Right kidney (tissue), 1 donor: ENCODE measurements around the gene GFY.
"Not testable (repeated sequence)": the region's sequence is repeated elsewhere in the genome, so short reads cannot be mapped to it uniquely, and the experiment has no call there.

ENCODE experiments used
- DNase-seq: peaks from one replicate; pipeline ENCODE4 v3.0.0-alpha.2; 2016

The GFY gene

DNA sequence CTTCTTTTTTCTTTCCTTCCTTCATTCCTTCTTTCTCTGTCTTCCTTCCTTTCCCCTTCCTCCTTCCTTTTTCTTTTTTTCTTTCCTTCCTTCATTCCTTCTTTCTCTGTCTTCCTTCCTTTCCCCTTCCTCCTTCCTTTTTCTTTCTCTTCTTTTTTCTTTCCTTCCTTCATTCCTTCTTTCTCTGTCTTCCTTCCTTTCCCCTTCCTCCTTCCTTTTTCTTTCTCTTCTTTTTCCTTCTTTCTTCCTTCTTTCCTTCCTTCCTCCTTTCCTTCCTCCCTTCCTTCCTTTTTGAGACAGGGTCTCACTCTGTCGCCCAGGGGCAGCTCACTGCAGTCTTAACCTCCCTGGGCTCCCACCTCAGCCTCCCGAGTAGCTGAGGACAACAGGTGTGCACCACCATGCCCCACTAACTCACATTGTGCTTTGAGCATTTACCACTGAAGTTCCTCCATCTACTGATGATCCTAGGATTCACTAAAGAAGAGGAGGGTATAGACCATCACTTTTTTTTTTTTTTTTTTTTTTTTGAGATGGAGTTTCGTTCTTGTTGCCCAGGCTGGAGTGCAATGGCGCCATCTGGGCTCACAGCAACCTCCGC is 19.0 kb downstream of the GFY start:
- DNase-seq = not testable (repeated sequence)

DNA sequence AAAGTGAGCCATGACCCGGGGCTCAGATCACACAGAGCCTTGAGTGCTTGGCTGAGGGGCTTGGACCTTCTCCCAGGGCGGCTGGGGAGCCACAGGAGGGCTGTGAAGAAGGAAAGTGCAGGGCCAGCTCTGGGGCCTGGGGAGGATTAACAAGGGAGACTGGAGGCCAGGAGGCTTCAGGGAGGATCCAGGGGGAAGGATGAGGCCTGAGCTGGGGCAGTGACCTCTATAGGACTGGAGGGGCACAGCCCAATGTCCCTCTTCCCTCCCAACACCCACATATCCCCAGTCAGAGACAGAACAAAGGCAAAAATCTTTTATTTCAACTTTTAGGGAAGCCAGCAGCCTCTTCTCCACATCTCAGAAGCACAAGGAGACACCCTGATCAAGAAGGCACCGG is 20.8 kb downstream of the GFY start:
- no peak for DNase-seq

DNA sequence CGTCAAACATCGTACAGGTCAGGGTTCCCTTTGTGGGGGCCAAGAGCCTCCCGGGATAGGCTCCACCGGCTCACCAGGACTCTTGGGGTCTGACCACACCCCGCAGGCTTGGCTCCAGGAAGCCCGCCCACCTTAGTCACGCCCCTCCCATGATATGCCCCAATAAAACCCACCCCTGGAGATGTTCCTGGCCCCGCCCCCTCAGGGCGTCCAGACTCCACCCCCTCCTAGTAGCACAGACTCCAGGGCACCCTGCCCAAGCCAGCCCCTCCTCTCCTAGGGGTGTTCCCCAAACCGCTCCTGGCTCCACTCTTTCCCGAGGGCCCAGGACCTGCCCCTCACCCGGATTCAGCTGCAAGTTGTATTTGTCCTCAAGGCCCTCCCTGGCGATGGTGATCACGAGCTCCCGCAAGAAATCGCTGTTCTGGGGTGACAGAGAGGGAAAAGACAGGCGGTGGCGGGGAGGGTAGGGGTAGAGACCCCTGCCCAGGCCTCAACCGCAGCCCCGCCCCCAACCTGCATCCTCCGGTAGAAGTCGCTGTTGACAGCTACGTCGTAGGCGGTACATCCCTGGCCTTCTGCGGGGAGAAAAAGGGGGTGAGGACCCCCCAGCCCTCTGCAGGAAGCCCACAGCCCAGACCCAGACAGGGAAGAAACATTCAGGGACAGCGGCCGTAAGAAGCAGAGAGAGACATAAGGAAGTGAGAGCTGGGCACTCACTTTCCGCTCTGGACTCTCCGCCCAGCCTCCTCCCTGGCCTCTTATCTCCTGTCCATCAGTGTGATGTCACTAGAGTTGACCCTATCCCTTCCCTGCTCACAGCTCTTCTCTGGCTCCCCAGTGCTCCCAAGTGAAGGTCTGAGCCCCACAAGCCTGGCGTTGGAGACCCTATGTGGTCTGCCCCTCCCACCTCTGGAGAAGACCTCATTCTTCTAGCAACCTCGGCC is 22.6 kb downstream of the GFY start:
- DNase-seq = no peak

DNA sequence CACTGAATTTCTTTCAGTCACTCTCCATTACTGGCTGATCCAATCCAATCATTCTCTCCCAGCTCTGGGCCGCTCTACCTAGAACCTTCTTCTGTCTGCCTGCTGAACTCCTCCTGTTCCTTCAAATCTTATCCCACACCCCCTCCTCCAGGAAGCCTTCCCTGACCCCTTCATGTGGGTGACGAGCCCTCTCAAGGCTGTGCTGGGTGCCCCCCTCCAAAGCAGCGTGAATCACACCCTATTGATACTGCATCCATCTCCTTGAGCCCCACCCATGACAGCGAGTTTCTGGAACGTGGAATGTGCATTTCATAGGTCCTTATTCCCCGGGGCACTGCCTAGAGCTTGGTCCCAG is 23.2 kb downstream of the GFY start:
- DNase-seq = no peak

DNA sequence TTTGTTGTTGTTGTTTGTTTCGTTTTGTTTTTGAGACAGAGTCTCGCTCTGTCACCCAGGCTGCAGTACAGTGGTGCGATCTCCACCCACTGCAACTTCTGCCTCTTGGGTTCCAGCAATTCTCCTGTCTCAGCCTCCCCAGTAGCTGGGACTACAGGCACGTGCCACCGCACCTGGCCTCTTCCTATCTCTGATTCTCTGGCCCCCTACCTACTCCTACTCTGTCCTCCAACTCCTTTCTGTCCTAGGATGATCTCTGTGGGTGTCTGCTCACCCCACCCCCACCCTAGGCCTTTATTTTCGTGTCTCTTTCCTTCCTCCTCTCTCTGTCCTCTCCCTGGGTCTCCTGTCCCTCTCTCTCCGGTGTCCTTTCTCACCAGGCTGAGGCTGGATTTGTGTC is 25.2 kb downstream of the GFY start:
- DNase-seq = no peak

DNA sequence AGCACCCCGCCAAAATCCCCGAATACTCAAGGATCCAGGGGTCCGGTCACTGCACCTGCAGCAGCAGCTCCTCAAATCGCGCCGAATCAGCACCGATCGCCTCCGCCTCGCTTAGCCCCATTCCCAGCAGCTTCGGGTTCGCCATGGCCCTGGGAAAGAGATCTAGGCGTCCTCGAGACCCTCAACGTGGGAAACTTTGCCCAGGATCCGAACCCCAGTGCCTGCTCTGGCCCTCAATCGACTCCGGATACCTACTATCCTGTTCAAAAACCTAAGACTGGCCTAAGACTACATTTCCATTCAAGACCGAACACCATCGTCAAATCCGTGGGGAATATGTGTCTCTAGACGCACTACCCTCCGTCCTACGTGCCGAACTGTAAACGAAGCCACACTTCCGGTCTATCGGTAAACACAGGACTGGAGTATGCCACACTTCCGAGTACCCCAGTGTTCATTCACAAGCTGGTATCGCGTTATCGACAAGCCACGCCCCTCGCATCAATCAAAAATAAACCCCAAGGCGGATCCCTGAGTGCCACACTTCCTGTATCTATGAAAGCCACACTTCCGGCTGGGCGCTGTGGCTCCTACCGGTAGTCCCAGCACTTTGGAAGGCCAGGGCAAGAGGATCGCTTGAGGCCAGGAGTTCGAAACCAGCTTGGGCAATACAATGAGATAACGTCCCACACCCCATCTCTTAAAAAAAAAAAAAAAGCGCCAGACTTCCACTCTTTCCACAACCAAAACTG is 26.4 kb downstream of the GFY start, which contains the start of gene PIH1D1:
Gene PIH1D1, minus strand, starts transcription at position 385 of the 752 bp plus-strand sequence. Its CDS starts 240 bp downstream, at position 145.
- DNase-seq = peak; percentile 82

DNA sequence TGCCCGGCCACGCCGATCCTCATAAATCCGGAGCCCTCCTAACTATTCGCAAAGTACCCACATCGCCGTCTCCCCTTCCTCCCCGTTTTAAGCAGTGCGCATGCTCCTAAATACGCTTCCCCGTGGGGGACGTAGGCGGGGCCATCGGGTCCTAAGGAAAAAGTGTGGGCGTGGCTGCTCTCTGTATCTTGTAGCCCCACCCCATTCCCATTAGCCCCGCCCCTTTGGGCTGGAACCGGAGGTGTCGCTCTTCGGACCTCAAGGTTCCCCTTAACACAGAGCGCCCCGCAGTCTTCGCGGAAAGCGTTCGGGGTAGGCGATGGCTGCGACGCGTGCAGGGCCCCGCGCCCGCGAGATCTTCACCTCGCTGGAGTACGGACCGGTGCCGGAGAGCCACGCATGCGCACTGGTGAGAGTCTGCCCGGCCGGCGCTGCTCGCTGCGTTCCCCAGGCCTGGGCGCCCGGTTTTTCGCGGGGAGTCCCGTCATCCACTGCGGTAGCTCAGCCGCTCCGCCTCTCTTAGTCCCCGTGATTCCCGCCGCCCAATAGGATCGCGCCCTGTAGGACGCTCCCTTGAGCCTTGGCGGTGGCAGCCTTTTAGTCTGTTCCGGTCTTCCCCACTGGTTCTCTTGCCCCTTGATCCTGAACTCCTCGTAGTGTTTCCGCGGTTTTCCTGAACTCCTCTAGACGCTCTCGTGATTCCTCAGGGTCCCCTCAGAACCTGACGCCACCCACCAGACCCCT is 28.0 kb downstream of the GFY start, which contains the start of gene ALDH16A1:
Gene ALDH16A1, plus strand, starts transcription at position 213 of the 744 bp plus-strand sequence. Its CDS starts 107 bp downstream, at position 320.
- peak; percentile 99 for DNase-seq

DNA sequence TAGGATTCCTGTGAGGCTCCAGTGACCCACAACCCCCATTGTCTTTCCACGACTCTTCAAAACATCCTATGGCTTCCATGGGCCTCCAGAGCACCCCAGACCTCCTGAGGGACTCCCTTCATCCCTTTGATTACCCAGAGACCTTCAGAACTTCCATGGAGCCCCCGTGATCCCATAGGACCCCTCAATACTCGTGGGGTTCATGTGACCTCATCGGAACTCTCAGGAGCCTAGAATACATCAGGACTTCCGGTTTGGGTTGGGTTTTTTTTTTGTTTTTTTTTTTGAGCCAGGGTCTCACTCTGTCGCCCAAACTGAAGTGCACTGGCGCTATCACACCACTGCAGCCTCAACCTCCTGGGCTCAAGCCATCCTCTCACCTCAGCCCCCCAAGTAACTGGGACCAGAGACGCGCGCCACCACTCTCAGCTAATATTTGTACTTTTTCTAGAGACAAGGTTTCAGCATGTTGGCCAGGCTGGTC is 28.6 kb downstream of the GFY start:
- no peak for DNase-seq

DNA sequence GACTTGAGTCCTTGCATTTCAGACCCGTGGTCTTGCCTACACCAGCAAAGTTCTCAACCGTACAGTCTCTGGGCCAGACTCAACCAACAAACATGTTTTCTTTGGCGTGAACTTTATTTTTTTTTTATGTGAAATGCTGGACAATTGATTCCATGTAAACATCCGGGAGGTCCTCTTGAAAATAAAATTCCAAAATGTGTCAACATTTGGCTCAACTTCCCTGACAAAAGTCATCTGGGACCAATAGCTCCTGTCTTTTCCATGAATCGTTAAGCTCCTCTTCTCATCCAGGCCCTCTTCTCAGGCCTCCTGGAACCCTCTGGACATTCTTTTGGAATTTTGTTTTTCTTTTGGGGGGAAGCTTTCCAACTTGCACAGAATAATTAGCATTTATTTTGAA is 30.6 kb downstream of the GFY start:
- DNase-seq = no peak

DNA sequence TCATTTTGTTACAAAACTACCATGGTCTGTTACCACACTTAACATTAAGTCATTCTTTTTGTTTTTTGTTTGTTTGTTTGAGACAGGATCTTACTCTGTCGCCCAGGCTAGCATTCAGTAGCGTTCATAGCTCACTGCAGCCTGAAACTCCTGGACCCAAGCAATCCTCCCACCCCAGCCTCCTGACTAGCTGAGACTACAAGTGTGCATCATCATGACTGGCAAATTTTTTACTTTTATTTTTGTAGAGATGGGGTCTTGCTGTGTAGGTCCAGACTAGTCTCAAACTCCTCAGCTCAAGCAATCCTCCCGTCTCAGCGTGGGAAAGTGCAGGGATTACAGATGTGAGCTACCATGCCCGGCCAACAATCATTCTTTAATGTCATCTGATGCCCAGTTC is 31.1 kb downstream of the GFY start:
- DNase-seq = no peak

DNA sequence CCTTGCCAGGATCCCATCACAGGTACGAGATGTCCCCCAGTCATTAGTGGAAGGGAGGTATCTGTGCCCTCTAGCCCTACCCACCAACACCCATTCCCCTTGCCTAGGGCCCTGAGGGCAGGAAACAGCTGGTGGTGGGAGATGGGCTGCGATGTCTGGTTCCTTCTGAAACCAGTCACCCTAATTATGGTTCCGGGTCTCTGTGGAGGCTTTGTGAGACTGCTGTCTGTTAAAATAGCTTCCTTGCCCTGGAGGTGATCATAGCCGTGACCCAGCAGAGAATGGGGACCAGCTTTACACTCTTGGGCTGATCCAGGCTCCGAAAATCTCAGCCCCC is 33.3 kb downstream of the GFY start:
- no peak for DNase-seq

DNA sequence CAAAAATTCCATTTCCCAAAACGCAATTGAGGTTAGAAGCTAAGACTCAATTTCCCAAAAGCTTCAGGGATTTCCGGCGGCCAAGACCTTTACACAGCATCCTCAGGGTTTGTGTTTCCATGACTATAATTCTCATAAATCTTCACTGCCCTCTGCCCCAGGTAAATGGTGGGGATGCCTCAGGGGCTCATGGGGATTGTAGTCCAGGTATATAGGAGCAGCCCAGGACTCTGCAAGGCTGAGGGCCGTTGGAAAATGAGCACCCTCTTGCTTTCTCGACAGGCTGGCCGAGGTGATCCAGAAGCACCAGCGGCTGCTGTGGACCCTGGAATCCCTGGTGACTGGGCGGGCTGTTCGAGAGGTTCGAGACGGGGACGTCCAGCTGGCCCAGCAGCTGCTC is 34.2 kb downstream of the GFY start:
- DNase-seq = no peak

DNA sequence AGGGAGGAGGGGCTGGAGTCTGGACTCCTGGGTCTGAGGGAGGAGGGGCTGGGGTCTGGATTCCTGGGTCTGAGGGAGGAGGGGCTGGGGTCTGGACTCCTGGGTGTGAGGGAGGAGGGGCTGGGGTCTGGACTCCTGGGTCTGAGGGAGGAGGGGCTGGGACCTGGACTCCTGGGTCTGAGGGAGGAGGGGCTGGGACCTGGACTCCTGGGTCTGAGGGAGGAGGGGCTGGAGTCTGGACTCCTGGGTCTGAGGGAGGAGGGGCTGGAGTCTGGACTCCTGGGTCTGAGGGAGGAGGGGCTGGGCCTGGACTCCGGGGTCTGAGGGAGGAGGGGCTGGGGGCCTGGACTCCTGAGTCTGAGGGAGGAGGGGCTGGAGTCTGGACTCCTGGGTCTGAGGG is 35.9 kb downstream of the GFY start:
- not testable (repeated sequence) for DNase-seq

DNA sequence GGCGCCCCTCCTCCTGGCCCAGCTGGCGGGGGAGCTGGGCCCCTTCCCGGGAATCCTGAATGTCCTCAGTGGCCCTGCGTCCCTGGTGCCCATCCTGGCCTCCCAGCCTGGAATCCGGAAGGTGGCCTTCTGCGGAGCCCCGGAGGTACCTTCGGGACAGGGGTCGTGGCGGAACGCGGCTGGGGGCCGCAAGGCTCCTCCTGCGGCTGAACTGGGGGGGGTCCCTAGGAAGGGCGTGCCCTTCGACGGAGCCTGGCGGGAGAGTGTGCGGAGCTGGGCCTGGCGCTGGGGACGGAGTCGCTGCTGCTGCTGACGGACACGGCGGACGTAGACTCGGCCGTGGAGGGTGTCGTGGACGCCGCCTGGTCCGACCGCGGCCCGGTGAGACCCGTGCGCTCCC is 36.5 kb downstream of the GFY start:
- no peak for DNase-seq

DNA sequence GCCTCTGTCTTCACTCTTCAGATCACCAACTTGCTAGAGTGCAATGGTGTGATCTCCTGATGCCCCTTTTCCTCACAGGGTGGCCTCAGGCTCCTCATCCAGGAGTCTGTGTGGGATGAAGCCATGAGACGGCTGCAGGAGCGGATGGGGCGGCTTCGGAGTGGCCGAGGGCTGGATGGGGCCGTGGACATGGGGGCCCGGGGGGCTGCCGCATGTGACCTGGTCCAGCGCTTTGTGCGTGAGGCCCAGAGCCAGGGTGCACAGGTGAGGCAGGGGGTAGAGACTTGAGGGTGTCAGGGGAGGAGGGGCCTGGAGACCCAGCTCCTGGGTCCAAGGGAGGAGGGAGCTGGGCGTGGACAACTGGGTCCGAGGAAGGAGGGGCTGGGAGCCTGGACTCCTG is 37.3 kb downstream of the GFY start:
- DNase-seq = no peak

DNA sequence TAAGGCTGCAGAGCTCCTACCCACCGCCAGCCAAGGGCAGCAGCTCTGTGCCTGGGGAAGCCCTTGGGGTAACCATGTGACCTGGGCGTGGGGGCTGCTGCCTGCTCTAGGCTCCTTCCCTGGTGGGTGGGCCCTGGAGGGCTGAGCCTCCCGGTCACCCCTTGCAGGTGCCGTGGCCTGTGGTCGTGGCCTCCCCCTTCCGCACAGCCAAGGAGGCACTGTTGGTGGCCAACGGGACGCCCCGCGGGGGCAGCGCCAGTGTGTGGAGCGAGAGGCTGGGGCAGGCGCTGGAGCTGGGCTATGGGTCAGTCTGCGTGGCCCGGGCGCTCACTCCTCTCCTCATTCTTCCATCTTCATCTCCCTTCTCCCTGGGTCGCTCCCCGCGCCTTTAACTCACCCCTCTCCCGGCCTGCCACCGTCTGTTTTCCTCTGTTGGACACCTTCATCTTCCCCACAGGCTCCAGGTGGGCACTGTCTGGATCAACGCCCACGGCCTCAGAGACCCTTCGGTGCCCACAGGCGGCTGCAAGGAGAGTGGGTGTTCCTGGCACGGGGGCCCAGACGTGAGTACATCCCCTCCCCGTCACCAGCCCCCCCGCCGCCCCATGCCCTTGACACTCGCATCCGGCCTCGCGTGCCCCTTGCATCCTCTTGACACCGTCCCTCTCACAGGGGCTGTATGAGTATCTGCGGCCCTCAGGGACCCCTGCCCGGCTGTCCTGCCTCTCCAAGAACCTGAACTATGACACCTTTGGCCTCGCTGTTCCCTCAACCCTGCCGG is 39.0 kb downstream of the GFY start:
- no peak for DNase-seq

DNA sequence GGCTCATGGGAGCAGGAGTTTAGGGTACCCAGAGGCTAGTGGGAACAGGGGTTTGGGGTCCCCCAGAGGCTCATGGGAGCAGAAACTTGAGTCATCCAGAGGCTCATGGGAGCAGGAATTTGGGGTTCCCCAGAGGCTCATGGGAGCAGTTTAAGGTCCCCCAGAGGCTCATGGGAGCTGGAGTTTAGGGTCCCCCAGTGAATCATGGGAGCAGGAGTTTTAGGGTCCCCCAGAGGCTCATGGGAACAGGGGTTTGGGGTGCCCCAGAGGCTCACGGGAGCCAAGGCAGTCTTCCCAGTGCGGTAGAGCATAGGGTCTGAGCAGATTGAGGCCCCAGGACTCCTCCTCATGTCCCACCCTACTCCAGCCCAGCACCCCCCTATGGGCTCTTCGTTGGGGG is 40.2 kb downstream of the GFY start:
- DNase-seq = no peak

DNA sequence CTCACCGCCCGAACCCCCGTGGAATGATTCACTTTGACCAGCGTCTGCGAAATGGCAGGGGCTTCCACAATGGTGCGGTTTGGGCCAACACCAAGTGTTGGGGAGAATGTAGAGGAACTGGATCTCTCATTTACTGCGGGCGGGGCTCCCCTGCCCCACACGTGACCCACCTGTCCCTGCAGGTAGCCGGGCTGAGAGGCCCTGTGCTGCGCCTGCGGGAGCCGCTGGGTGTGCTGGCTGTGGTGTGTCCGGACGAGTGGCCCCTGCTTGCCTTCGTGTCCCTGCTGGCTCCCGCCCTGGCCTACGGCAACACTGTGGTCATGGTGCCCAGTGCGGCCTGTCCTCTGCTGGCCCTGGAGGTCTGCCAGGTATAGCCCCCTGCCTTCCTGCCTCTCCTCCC is 43.0 kb downstream of the GFY start:
- DNase-seq = no peak

DNA sequence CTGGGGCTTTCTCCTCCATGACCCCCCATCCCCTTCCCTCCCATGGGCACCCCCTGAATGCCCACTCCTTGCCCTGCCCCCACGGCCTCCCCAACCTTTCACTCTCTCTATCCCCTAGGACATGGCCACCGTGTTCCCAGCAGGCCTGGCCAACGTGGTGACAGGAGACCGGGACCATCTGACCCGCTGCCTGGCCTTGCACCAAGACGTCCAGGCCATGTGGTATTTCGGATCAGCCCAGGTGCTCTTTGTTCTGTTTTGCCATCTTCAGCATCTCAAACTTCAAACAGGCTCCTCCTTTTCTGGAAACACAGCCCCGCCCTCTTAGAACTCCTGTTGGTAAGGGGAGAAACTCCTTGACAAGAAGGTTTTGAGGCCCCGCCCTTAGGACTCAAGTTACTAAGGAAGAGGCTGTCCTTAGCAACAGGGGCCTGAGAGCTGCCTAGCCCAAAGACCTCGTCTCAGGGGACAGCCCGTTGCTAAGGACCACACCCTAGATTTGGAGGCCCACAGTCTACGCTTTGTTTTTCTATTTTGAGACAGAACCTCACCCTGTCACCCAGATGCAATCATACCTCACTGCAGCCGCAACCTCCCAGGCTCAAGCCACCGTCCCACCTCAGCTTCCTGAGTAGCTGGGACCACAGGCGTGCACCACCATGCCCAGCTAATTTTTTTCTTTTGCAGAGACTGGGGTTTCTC is 43.7 kb downstream of the GFY start:
- DNase-seq = no peak

DNA sequence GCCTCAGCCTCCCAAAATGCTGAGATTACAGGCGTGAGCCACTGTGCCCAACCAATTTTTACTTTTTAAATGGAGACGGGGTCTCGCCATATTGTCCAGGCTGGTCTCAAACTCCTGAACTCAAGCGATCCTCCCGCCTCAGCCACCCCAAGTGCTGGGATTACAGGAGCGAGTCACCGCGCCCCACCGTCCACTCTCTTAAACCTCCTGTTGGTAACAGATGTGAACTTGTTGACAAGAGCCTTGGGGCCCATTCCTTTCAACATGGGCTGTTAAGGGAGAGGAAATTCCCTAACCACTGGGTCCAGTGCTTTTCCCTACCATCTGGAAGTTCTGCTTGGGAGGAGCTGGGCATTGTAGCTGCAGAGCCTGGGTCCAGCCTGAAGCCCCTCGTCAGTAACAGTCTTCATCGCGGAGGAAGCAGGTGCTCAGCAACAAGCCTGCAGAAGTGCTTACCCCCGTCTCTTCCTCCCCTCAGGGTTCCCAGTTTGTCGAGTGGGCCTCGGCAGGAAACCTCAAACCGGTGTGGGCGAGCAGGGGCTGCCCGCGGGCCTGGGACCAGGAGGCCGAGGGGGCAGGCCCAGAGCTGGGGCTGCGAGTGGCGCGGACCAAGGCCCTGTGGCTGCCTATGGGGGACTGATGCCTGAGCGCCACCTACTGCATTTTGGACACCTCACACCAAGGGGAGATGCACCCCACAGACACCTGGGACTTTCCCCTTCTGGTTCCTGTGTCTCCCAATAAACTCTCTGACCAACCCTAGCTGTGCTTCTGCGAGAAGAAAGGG is 44.8 kb downstream of the GFY start:
- no peak for DNase-seq
